Upper lobe of left lung (tissue), 4 donors: ENCODE measurements around the gene EIF4EBP2.

Source experiments
- CTCF ChIP-seq, 6 experiments: fragments of 450-650 bp in 4 of 6; fragments of 200-600 bp in 2 of 6; sonication (generic) in 2 of 6; IDR thresholded peaks; one replicate each; pipeline ENCODE4 v1.5.1; 2016 to 2019; ENCODE audit warnings: antibody characterized with exemption in 6 of 6
- EP300 ChIP-seq, 4 donors: sonication (generic); formaldehyde crosslinking; IDR thresholded peaks; one replicate each; pipeline ENCODE4 v1.5.1; 2017; ENCODE audit warnings: antibody characterized with exemption in 4 of 4, control low read depth in 2 of 4
- POLR2A ChIP-seq, 4 donors: fragments of 450-650 bp; IDR thresholded peaks; one replicate each; pipeline ENCODE4 v1.5.1; 2016 to 2017; ENCODE audit warnings: antibody characterized with exemption in 4 of 4, mild to moderate bottlenecking in 2 of 4
- POLR2AphosphoS5 ChIP-seq, 2 donors: sonication (generic); formaldehyde crosslinking; IDR thresholded peaks; one replicate each; pipeline ENCODE4 v1.5.1; 2017; ENCODE audit warnings: antibody characterized with exemption in 2 of 2

- no peak for TF ChIP-seq POLR2A (IDR thresholded peaks at IDR 0.05)
- TF ChIP-seq CTCF (IDR thresholded peaks at IDR 0.05), result no peak
- TF ChIP-seq EP300 (IDR thresholded peaks at IDR 0.05), result no peak
- TF ChIP-seq POLR2AphosphoS5 (IDR thresholded peaks at IDR 0.05), result no peak
Observed at GRCh38 chr10:70444744-70445143, 40.8 kb downstream of the EIF4EBP2 start.
